Effector CD8-positive, alpha-beta T cell (primary cell): ENCODE measurements around the gene ALDH7A1.
"Not testable (repeated sequence)": the region's sequence is repeated elsewhere in the genome, so short reads cannot be mapped to it uniquely, and the experiment has no call there.

Experiments
- DNase-seq: peaks from one replicate; lab custom pipeline; 2025; lab: John Stamatoyannopoulos, UW
- total RNA-seq, 4 experiments: gene quantifications; one replicate each; lab custom pipeline; 2026; lab: John Stamatoyannopoulos, UW

Gene ALDH7A1
- 0.10 to 1.3 (median 0.73) reads per million in 4 experiments for total RNA-seq

DNA sequence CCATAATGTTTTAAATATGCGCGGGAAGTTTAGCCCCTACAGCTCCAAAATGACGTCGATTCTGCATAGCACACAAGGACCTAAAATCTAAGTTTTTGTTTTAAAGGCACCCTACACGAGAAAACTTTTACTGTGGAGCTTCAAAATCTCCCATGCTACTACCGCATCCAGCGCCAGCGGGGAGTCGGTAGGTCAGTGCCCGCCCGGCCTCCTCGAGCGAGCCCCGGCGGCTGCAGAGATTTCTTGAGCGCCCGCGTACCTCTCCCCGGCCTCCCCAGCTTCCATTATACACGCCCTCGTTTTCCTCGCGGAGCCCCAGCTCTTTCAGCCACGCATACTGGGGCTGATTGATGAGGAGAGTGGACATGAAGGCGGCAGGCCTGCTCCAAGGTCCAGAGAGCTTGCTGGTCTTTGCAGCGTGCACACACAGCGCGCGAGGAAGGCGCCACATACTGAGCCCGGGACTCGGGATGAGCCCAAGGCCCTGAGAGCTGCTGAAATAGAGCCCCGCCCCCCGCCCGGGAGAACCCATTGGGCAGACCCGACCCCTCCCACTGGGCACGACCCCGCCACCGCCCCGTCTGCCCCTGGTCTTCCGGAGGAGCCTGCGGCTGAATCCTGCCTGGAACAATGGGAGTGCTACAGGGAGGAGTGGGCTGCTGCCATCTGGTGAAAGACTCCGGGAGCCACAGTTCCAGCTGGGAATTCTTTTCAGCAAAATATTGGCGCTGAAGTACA lies at the start of gene ALDH7A1:
Gene ALDH7A1 (minus strand): TSS at position 472 of the 738 bp plus-strand sequence. CDS start 21 bp downstream, at position 451.
- DNase-seq, result peak; percentile 30

DNA sequence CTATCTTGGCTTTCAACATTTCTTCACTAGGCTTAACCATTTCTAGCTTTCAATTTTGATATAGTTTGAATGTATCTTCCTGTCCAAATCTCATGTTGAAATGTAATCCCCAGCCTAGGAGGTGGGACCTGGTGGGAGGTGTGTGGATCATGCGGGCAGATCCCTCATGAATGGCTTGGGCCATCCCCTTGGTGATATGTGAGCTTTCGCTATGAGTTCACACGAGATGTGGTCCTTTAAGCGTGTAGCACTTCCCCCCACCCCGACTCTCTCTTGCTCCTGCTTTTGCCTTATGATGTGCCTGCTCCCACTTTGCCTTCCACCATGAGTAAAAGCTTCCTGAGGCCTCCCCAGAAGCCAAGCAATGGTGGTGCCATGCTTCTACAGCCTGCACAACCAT lies 46.4 kb upstream of the ALDH7A1 start:
- no peak for DNase-seq

DNA sequence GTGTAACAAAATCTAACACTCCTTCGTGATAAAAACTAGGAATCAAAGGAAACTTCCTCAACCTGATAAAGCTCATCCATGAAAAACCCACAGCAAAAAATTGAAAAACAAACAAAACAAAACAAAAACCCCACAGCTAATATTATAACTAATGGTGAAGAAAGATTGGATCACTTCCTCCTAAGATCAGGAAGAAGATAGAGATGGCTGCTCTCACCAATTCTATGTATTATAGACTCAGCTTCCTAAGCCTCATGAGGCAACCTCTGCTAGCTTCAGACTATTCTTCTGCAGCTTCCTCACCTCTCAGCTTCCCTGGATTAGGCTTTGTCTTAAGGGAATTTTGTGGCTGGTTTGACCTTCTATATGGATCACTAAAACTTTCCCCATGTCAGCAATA lies 45.8 kb upstream of the ALDH7A1 start:
- DNase-seq, result no peak

DNA sequence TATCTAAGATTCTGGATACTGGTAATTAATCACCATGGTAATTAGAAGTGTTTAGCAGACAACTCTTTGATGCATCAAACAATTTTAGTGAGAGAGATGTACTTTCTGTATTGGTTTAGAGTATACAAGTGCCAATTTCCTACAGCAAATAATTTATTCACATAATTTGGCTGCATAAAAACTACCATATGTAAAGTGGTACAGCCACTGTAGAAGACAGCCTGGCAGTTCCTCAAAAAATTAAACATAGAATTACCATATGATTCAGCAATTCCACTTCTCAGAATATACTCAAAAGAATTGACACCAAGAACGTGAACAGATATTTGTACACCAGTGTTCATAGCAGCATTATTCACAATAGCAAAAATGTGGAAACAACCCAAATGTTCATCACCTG lies 41.9 kb upstream of the ALDH7A1 start:
- DNase-seq, result no peak

DNA sequence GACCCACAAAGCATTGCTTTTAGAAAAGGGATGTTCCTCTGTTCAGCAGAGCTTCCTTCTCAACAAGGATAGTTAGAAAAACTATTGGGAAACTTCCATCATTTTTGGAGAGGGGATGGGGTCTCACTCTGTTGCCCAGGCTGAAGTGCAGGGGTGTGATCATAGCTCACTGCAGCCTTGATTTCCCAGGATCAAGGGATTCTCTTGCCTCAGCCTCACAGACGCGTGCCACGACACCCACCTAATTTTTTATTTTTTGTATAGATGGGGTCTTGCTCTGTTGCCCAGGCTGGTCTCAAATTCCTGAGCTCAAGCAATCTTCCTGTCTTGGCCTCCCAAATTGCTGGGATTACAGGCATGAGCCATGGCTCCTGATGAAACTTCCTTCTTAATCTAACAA lies 40.6 kb upstream of the ALDH7A1 start:
- DNase-seq, result no peak

DNA sequence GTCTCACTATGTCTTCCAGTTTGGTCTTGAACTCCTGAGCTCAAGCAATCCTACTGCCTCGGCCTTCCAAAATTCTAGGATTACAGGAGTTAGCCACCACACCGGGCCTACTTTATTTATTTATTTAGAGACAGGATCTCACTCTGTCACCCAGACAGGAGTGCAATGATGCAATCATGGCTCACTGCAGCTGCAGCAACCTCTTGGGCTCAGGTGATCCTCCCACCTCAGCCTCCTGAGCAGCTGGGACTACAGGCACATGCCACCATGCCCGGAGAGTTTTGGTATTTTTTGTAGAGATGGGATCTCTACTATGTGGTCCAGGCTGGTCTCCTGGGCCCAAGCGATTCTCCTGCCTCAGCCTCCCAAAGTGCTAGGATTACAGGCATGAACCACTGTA lies 38.5 kb upstream of the ALDH7A1 start:
- no peak for DNase-seq

DNA sequence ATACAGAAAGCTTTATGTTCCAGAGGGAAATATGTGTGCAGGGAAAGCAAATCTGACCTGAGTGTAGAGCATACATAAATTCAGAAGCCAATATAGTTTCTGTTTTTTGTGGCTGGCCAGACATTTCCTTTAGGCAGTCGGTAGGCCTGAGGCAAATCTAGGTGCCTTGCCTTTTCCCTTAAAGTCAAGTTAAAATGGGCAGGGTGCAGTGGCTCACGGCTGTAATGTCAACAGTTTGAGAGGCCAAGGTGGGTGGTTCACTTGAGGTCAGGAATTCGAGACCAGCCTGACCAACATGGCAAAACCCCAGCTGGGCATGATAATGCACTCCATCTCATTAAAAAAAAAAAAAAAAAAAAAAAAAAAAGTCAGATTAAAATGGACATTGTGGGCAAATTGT lies 36.9 kb upstream of the ALDH7A1 start:
- no peak for DNase-seq

DNA sequence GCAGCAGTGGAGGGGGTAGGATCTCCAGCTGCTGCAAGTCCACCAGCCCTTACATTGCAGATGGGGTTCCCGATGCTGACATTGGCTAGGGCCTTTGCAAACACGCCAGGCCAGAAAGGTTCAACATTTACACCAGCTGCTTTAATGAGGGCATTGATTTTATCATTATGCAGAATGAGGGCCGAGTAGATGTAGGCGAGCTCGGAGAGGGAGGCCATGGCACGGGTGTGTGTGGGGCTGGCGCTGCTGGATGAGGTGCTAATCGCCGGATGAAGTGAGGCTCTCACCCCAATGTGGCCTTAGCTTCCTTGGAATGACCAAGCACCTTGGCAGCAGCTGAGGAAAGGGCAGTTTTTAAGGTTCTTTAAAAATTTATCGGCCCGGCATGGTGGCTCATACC lies 33.1 kb upstream of the ALDH7A1 start:
- no peak for DNase-seq

DNA sequence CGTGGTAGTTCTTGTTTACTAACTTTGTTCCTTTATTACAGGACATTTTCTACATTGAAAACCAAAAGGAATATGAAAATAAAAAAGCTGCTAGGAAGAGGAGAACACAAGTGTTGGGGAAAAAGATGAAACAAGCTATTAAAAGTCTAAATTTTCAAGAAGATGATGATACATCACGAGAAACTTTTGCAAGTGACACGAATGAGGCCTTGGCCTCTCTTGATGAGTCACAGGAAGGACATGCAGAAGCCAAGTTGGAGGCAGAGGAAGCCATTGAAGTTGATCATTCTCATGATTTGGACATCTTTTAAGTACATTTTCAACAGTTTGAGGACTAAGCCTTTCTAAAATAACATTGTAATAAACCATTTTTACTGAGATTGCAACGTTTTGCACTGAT lies 29.5 kb upstream of the ALDH7A1 start:
- DNase-seq, result no peak

DNA sequence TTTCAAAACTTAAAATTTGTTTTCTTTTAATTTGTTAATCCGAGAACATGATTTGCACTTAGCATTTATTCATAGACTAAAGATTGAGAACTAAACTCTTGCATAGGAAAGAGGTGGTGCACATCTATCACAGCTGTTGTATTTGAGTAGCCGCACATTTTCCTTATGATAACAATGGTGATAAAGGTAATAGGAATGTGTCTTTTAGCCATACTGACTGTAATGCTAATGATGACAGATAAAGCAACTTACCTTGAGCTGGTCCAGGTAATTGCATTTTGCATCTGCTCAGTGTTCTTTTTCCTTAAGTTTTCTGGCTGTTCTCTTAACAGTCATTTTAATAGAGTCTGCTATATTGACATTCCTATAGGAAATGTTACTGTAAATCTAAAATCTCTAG lies 24.8 kb upstream of the ALDH7A1 start:
- no peak for DNase-seq

DNA sequence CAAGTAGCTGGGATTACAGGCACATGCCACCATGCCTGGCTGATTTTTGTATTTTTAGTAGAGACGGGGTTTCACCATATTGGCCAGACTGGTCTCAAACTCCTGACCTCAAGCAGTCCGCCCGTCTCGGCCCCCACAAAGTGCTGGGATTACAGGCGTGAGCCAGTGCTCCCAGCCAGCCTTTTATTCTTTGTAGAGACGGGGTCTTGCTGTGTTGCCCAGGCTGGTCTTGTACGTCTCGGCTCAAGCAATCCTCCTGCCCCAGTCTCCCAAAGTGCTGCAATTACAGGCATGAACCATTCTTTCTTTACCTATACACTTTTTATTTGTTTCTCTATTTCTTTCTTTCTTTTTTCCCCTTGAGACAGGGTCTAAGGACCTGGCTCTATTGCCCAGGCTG lies 22.6 kb upstream of the ALDH7A1 start:
- not testable (repeated sequence) for DNase-seq

DNA sequence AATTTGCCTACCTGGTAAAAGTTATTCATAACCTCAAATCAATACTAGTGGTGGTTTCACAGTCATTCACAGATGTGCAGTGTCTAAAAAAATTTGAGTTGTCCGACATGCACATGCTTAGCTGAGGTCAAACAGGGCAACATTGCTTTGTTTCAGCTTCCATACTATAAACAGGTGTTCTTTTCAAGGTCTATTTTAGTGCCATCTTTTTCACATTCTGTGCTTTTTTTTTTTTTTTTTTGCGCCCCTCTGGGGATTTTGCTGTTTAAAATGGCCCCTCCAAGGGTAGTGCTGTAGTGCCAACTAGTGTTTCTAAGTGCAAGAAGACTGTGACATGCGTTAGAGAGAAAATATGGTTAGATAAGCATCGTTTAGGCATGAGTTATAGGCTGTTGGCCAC lies 20.3 kb upstream of the ALDH7A1 start:
- DNase-seq, result no peak

DNA sequence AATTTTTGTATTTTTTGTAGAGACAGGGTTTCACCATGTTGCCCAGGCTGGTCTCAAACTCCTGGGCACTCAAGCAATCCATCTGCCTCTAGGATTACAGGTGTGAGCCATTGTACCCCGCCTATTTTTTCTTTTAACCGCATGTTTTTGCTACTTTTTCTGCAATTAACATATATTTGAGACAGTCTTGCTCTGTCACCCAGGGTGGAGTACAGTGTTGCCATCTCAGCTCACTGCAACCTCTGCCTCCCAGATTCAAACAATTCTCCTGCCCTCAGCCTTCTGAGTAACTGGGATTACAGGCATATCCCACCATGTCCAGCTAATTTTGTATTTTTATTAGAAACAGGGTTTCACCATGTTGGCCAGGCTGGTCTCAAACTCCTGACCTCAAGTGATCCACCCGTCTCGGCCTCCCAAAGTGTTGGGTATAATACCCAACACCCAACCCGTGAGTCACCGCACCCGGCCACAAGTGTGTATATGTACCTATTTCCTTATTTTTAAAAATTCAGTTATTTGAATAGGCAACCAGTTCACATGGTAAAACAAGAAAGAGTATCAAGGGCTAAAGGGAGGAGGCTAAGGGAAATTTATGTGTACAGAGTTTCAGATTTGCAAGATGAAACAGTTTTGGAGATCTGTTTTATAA lies 19.0 kb upstream of the ALDH7A1 start:
- DNase-seq, result no peak

DNA sequence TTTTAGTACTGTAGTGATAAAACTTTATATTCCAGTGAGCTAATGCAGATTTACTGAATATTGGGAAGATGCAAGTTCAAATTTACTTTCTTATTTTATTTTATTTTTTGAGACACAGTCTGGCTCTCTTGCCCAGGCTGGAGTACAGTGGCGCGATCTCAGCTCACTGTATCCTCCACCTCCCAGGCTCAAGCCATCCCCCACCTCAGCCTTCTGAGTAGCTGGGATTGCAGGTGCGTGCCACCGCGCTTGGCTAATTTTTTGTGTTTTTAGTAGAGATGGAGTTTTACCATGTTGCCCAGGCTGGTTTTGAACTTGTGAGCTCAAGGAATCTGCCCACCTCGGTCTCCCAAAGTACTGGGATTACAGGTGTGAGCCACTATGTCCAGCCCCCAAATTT lies 15.6 kb upstream of the ALDH7A1 start:
- no peak for DNase-seq

DNA sequence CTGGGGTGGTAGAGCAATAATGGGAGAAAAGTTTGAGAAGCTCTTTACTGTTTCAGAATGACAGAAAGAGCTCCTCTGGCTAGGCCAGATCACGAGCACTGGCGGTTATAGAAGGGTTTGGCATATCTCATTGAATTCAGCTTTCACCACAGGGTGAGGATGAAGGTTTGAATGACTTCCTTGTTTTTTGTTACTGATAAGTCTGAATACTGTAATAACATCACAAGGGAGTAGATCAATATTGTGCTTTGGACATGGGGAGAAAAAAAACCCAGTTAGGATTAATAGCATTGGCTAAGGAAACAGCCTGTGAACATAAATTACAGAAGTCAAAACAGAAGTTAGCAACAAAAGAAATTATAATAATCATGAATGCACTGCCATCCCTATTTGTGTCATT lies 15.1 kb upstream of the ALDH7A1 start:
- DNase-seq, result no peak

DNA sequence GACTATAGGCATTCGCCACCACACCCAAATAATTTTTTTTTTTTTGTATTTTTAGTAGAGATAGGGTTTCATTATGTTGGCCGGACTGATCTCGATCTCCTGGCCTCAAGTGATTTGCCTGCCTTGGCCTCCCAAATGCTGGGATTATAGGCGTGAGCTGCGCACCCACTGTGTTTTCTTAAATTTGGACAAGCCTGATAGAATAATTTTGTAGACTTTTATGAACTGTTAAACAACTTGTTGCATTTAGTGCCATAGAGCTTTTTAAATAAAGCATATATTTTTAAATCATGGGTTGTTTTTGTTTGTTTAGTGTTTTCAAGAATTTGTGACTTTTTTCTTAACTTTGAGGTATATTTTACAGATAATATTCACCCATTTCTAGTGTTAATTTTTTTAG lies 10.5 kb upstream of the ALDH7A1 start:
- no peak for DNase-seq

DNA sequence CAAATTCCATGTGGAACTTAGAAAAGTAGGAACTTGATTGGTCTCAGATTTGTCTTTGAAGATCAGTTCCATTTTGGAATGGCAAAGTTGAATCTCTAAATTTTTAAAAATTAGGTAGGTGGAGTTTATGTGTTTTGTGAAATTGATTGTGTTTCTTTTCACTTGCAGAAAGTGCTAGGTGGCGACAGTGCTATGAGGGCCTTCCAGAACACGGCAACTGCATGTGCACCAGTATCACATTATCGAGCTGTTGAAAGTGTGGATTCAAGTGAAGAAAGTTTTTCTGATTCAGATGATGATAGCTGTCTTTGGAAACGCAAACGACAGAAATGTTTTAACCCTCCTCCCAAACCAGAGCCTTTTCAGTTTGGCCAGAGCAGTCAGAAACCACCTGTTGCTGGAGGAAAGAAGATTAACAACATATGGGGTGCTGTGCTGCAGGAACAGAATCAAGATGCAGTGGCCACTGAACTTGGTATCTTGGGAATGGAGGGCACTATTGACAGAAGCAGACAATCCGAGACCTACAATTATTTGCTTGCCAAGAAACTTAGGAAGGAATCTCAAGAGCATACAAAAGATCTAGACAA lies 8.5 kb upstream of the ALDH7A1 start:
- DNase-seq, result no peak

DNA sequence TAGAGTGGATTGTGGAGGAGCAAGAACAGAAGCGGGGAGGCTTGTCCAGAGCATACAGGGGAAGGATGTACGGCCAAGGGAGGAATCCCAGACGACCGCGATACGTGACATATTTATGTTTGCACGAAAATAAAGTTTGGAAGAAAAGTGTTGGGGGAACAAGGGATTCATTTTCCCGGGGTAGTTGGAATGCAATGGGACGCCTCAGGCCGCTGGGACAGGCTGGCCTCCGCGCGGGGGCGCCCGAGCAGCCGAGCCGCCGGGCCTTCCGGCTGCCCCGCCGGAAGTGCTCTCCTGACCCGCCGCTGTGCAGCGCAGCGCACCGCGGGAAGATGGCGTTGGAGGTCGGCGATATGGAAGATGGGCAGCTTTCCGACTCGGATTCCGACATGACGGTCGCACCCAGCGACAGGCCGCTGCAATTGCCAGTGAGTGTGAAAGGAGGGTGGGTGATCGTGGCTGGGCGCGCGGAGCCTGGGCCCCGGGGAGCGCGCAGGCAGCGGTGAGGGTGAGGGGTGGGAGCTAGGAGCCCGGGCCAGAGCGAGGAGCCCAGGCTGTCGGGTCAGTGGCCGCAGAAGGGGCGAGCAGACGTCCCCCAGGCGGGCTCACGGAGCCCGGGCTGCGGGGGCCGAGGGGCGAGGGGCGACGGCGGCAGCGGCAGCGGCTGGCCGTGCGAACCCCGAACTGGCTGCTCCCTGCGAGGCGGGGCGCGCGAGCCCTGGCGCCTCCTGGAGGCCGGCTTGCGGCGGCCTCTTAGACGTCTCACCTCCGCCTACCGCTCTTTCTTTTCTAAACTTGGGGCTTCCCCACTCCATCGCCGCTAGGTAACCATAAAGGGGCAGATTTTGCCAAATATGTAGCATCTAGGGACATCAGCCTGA lies 5.9 kb upstream of the ALDH7A1 start, which contains the start of gene PHAX:
Gene PHAX (plus strand): TSS at position 317 of the 881 bp plus-strand sequence. CDS start 16 bp downstream, at position 333.
- peak; percentile 41 for DNase-seq

DNA sequence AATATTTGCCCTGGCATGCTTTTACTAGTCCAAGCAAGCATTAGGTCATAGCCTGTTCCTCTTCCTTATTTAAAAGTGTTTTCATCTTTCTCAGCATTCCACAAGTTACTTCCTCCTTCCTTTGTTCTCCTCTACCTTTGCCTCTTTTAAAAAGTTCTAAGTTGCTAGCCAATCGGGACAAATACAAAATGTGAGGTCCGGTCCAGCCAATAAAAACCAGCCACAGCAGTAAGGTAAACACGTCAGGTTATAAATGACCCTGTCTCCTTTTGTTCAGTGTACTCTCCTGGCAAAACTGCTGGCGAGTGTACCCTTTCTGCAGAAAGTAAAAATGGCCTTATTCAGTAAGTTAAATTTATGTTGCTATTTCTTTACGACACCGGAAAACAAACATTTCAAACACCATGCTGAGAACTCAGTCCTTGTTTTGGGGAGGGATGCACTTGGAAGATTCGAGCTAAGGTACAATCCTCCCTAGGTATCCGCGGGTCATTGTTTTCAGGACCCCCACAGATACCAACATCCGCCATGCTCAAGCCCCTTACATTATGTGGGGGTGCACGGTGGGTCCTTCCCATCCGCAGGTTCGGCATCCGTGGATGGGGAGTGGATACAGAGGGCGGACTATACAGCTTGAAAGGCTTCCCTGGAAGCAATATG lies 5.1 kb upstream of the ALDH7A1 start:
- DNase-seq, result not testable (repeated sequence)

DNA sequence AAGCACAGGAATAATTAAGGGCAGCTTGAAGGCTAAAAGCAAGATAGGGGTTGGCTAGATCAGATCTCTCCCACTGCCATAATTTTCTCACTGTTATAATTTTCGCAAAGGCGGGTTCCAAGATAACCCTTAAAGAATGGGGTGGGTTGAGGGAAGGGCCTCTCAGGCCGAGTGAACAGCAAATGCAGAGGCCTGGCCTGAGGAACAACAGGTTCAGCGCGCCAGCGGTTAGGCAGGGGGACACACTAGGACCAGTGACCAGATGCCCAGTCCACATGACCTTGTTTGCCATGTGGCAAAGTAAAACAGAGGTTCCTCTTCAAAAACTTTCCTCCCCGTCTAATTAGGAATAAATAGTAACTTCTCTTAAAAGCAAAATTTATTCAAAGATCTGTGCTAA lies 4.5 kb upstream of the ALDH7A1 start:
- no peak for DNase-seq

DNA sequence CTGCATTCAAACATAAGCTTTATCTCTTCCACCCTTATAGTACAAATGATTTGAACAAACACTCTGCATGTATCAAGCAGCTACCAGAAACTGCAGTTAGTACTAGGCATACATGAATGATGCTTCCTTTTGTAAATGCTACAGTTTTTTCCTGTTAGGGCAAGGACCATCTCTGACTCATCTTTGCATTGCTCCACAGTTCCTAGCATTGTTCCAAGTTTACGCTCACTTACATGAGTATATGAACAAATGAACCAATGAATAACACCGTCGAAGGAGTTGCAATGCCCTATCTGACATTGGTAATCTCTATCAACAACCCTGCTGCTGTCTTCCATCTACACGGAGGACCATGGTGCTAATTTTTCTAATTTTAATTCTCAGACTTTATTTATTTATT lies 2.1 kb upstream of the ALDH7A1 start:
- no peak for DNase-seq
